Small intestine (tissue), 7 donors: ENCODE results near the gene LYL1. TPM values are rescaled to one million over a fixed set of nuclear protein-coding genes. Genes with fewer than 3 reads are reported as not detected.

Source experiments
- DNase-seq, 2 donors: peaks; one replicate each; pipeline versions ENCODE4 v3.0.0 to v3.0.0-alpha.2; 2013
- FAIRE-seq: peaks from 2 replicates; lab custom pipeline; 2012; peaks lifted over from hg19 to GRCh38; lab: Jason Lieb, UNC
- H3K27ac ChIP-seq, 3 donors: one replicate each; pipeline ENCODE4 v1.5.1; 2013; ENCODE audit warnings: low read length in 2 of 3, mild to moderate bottlenecking in 2 of 3, control low read depth in 1 of 3, inconsistent platforms in 1 of 3, low read depth in 1 of 3, moderate library complexity in 1 of 3
- H3K27me3 ChIP-seq, 3 donors: one replicate each; pipeline ENCODE4 v1.6.1; 2013; ENCODE audit warnings: low read length in 3 of 3, inconsistent platforms in 1 of 3; ENCODE audit not compliant: control insufficient read depth in 3 of 3, insufficient read depth in 3 of 3
- H3K36me3 ChIP-seq, 3 donors: one replicate each; pipeline ENCODE4 v1.6.1; 2013; ENCODE audit warnings: low read length in 3 of 3, inconsistent platforms in 1 of 3, low read depth in 1 of 3, mild to moderate bottlenecking in 1 of 3, moderate library complexity in 1 of 3; ENCODE audit not compliant: control insufficient read depth in 3 of 3, insufficient read depth in 2 of 3
- H3K4me1 ChIP-seq, 3 donors: one replicate each; pipeline ENCODE4 v1.6.1; 2013; ENCODE audit warnings: low read length in 2 of 3, inconsistent platforms in 1 of 3, low read depth in 1 of 3, mild to moderate bottlenecking in 1 of 3, moderate library complexity in 1 of 3; ENCODE audit not compliant: control insufficient read depth in 3 of 3, insufficient read depth in 2 of 3
- H3K4me3 ChIP-seq, 3 donors: one replicate each; pipeline ENCODE4 v1.5.1; 2013; ENCODE audit warnings: low read length in 3 of 3, control low read depth in 1 of 3, inconsistent platforms in 1 of 3, low read depth in 1 of 3, mild to moderate bottlenecking in 1 of 3, moderate library complexity in 1 of 3
- H3K9me3 ChIP-seq, 2 donors: one replicate each; pipeline ENCODE4 v1.6.1; 2013; ENCODE audit warnings: low read depth in 1 of 2, low read length in 1 of 2; ENCODE audit not compliant: control insufficient read depth in 2 of 2, insufficient read depth in 1 of 2
- WGBS, 3 donors: extraction: QIAGEN DNeasy Blood & Tissue Kit; methylation state at CpG; one replicate each; pipeline ENCODE4 v1.1.7; 2013; 5-methylcytosine and 5-hydroxymethylcytosine counted together
- polyA plus RNA-seq, 4 donors: library from polyadenylated mRNA; stranded (reverse) in 3 of 4; unstranded in 1 of 4; fragments of 200-250 nt in 3 of 4; fragments of 120-200 nt in 1 of 4; gene quantifications; one replicate each; pipeline versions ENCODE4 v1.2.1 to v1.2.3, GENCODE V29; 2013
- donor health status: healthy with polysubstance abuse.
- donor health status: control.
- donor health status: control.
- donor health status: Bipolar disorder and iron deficiency.
- donor health status: healthy.

The LYL1 gene
- polyA plus RNA-seq, 4 donors = 0.67 to 8.9 (median 2.8) TPM

- no peak for FAIRE-seq
Measured at GRCh38 chr19:13146763-13147563, 44.3 kb upstream of the LYL1 start.

DNA sequence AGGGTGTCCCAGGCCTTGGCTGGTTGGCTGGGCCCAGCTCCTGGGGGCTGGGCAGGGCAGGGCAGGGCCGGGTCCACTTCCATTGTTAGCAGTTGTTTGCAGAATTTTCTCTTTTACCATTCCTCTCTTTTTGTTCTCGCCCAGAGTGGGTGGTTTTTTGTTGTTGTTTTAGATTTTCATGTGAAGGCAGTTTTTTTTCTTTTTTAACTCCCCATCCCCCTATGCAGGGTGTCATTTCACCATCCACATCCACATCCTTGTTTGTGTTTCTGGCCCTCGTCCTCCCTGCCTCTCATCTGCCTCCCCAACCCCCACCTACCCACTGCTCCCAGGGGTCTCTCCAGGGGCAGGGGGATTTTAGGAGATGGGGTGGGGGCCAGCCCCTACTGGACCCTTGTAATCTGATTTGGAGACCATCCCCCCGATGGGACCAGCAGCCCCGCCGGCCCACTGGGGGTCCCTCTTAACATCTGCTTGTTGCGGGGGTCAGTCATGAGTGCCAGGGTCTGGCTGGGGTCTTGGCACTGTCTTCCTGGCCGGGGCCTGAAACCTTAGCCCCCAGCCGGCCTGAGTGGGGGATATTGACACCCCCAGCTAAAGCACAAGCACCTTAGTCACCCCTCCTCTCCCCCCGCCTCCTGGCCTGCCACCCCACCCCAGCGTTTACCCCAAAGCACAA lies 37.1 kb upstream of the LYL1 start:
- H3K4me3 ChIP-seq = no peak overlapping the region
- H3K4me1 ChIP-seq = no peaks in the 10 kb centered on the region
- H3K9me3 ChIP-seq = no peaks in the 10 kb centered on the region
- WGBS, 3 donors = 81 to 87% (median 86%) methylated on average over 9 to 11 of the region's 11 CpGs
- H3K27ac ChIP-seq = no peak overlapping the region
- DNase-seq = no peak
- peaks cover 22 to 66% (median 25%) of the 10 kb centered on the region in 3 donors for H3K36me3 ChIP-seq
- no peak for FAIRE-seq
- no peaks in the 10 kb centered on the region for H3K27me3 ChIP-seq

More at GRCh38 chr19:13146763-13147563, 44.3 kb upstream of the LYL1 start:
- DNase-seq = peak in 1 of 2 donors; percentile 69
- Histone ChIP-seq H3K4me1 (peaks cover 0 to 3% (median 2%) of the 10 kb centered on the region in 3 donors), H3K27me3 (no peaks in the 10 kb centered on the region), H3K9me3 (no peaks in the 10 kb centered on the region), H3K27ac (no peak overlapping the region), H3K36me3 (peaks cover 3 to 28% (median 4%) of the 10 kb centered on the region in 3 donors), H3K4me3 (no peak overlapping the region)
- 50 to 68% (median 58%) methylated on average over 15 to 16 of the region's 16 CpGs for WGBS, 3 donors

- no peak overlapping the region for H3K27ac ChIP-seq
- DNase-seq (no peak), FAIRE-seq (no peak)
- 75 to 87% (median 78%) methylated on average over 9 to 10 of the region's 10 CpGs for WGBS, 3 donors
- no peaks in the 10 kb centered on the region for H3K9me3 ChIP-seq
- H3K27me3 ChIP-seq = no peaks in the 10 kb centered on the region
- H3K4me1 ChIP-seq = no peaks in the 10 kb centered on the region
- H3K36me3 ChIP-seq = peaks cover 19 to 57% (median 22%) of the 10 kb centered on the region in 3 donors
- no peak overlapping the region for H3K4me3 ChIP-seq
Measured at GRCh38 chr19:13138916-13139198, 36.2 kb upstream of the LYL1 start.

- DNase-seq (no peak), FAIRE-seq (no peak)
- H3K4me3 ChIP-seq = no peak overlapping the region
- H3K4me1 ChIP-seq = no peaks in the 10 kb centered on the region
- no peaks in the 10 kb centered on the region for H3K27me3 ChIP-seq
- no peaks in the 10 kb centered on the region for H3K9me3 ChIP-seq
- H3K36me3 ChIP-seq = peaks cover 19 to 56% (median 22%) of the 10 kb centered on the region in 3 donors
- 88 to 89% (median 89%) methylated on average over 38 to 40 of the region's 40 CpGs for WGBS, 3 donors
- no peak overlapping the region for H3K27ac ChIP-seq
Measured at GRCh38 chr19:13138171-13138915, 35.7 kb upstream of the LYL1 start.

GRCh38 chr19:13137290-13137794 lies 34.7 kb upstream of the LYL1 start:
- FAIRE-seq = no peak
- no peak overlapping the region for H3K4me3 ChIP-seq
- WGBS, 3 donors = 91 to 94% (median 93%) methylated on average over 28 of the region's 28 CpGs

GRCh38 chr19:13135068-13136062 lies 32.7 kb upstream of the LYL1 start:
- Histone ChIP-seq H3K4me1 (no peaks in the 10 kb centered on the region), H3K36me3 (peaks cover 19 to 62% (median 22%) of the 10 kb centered on the region in 3 donors), H3K27ac (no peak overlapping the region), H3K4me3 (no peak overlapping the region), H3K27me3 (no peaks in the 10 kb centered on the region), H3K9me3 (no peaks in the 10 kb centered on the region)
- DNase-seq (no peak), FAIRE-seq (no peak)
- 95 to 97% (median 96%) methylated on average over 49 to 60 of the region's 60 CpGs for WGBS, 3 donors

More at GRCh38 chr19:13137290-13137794, 34.7 kb upstream of the LYL1 start:
- H3K36me3 ChIP-seq = peaks cover 19 to 58% (median 22%) of the 10 kb centered on the region in 3 donors
- H3K27me3 ChIP-seq = no peaks in the 10 kb centered on the region
- no peak overlapping the region for H3K27ac ChIP-seq
- H3K4me1 ChIP-seq = no peaks in the 10 kb centered on the region
- H3K9me3 ChIP-seq = no peaks in the 10 kb centered on the region
- no peak for DNase-seq

DNA sequence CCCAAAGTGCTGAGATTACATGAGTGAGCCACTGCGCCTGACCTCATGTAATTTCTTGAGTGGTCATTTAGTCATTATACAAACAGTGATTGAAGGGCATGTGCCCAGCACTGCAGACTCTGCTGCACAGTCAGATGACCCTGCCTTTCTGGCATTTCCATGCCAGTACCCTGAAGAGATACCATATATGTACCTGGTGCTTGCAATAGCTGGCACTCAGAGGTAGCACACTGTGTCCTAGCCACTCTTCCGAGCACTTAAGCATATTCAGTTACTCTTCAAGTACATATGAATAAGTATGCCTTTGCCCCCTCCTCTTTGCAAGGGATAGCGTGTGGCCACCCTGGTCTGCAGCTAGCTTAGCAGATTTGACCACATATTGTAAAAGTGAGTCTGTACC lies 32.0 kb upstream of the LYL1 start:
- H3K27ac ChIP-seq = no peak overlapping the region
- no peaks in the 10 kb centered on the region for H3K4me1 ChIP-seq
- H3K36me3 ChIP-seq = peaks cover 19 to 60% (median 22%) of the 10 kb centered on the region in 3 donors
- H3K4me3 ChIP-seq = no peak overlapping the region
- FAIRE-seq = no peak
- WGBS, 3 donors = 95% methylated on average over 3 of the region's 3 CpGs
- DNase-seq = no peak
- no peaks in the 10 kb centered on the region for H3K27me3 ChIP-seq
- no peaks in the 10 kb centered on the region for H3K9me3 ChIP-seq
